ENCODE measurements around the gene NUMBL.
"Not testable (repeated sequence)": the region's sequence is repeated elsewhere in the genome, so short reads cannot be mapped to it uniquely, and the experiment has no call there.

The NUMBL gene

DNA sequence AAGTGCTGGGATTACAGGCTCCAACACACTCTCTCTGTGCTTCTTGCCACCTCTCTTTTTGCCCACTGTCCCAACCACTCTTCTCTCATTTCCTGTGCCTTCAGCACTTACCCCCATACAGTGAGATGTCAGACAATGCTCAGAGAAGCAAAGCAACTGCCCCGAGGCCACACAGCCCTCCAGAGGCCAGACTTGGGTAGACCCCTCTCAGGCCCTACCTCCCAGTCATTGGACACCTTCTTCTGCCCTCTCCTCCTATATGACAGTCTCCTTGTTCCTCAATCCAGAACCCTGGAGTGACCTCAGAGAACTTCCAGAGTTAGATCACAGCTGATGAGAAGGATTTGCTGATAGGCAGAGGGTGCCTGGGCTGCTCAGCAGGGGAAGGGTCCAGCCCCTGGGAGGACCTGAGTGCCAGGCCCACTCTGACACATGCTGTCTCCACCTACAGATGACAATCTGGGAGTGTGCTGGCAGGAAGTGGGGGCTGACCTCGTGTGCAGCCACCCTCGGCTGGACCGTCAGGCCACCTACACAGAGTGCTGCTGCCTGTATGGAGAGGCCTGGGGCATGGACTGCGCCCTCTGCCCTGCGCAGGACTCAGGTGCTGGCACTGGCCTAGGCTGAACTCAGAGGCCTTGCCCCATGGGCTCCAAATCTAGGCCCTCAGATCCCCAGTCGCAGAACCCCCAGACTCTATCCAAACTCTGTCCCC is 64.9 kb downstream of the NUMBL start:
- no peak for DNase-seq

DNA sequence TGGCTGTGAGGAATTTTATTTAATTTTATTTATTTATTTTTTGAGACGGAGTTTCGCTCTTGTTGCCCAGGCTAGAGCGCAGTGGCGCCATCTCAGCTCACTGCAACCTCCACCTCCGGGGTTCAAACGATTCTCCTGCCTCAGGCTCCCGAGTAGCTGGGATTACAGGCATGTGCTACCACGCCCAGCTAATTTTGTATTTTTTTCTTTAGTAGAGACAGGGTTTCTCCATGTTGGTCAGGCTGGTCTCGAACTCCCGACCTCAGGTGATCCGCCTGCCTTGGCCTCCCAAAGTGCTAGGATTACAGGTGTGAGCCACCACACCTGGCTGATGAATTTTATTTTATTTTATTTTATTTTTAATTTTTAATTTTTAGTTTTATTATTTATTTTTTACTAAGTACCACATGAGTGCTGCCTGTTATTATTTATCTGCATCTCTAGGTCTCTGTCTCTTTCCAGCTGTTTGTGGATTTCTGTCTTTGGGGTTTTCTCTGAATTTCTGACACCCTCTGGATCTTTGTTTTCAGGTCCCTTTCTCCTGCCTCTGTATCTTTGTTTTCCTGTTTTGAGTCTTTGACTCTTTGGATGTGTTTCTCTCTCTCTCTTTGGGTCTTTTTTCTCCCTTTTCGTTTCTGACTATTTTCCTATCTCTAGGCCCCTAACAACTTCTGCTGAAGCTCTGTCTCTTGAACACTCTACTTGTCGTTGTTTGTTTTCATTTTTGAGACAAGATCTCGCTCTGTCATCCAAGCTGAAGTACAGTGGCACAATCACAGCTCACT is 65.9 kb downstream of the NUMBL start:
- not testable (repeated sequence) for DNase-seq

DNA sequence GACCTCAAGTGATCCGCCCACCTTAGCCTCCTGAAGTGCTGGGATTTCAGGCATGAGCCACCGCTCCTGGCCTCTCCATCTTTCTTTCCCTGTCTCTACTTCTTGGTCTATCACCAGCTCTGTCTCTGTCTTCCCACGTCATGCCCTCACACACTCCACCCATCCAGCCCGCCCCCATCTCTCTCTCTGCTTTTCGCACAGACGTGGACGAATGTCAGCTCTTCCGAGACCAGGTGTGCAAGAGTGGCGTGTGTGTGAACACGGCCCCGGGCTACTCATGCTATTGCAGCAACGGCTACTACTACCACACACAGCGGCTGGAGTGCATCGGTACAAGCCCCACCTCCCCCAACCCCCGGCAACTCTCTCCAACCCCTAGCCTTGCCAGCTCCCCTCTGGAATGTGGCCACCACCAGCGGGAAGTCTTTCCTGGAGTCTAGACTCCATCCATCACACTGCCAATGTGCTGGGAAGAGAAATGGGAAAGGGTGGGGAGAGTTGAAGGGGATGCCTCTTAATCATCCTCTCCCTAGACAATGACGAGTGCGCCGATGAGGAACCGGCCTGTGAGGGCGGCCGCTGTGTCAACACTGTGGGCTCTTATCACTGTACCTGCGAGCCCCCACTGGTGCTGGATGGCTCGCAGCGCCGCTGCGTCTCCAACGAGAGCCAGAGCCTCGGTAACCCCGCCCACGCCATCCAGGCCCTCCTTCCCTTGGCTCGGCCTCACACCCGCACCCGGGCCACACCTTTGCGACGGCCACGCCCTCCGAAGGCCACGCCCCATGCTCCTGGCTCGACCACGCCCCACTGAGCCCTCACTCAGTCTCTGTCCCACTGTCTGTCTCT is 66.8 kb downstream of the NUMBL start:
- DNase-seq, result no peak

DNA sequence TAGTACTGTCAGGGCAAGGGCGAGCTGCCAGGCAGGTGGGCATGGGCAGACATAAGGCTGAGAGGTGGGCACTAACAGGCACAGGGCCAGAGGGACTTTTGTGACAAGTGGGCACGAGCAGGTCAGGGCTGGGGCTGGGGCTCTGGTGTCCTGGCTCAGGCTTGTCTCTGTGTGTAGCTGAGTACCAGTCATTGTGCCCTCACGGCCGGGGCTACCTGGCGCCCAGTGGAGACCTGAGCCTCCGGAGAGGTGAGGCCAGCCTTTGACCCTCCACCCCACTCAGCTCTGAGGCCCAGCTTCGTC is 67.7 kb downstream of the NUMBL start:
- DNase-seq, result no peak

DNA sequence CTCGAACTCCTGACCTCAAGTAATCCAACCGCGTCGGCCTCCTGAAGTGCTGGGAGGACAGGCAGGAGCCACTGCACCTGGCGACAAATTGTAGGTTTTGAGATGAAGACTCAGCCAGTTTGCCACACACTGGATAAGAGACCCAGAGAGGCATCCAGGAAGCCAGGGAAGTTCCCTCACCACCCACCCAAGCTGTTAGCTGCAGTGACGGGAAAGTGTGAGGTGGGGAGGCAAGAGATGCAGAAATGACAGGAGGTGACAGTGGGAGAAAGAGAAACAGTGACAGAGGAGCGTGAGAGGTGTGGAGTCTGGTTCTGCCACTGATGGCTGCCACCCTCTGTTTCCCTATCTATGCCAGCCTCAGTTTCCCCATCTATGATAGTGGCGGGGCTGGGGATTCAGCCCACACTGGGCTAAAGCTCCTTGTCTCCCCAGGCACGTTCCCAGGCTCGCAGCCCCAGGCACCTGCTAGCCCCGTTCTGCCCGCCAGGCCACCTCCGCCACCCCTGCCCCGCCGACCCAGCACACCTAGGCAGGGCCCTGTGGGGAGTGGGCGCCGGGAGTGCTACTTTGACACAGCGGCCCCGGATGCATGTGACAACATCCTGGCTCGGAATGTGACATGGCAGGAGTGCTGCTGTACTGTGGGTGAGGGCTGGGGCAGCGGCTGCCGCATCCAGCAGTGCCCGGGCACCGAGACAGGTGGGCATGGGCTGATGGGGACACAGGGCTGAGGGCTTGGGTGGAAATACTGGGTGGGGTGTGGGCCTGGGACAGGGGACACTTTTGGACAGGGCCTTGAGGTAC is 68.3 kb downstream of the NUMBL start:
- DNase-seq, result no peak

DNA sequence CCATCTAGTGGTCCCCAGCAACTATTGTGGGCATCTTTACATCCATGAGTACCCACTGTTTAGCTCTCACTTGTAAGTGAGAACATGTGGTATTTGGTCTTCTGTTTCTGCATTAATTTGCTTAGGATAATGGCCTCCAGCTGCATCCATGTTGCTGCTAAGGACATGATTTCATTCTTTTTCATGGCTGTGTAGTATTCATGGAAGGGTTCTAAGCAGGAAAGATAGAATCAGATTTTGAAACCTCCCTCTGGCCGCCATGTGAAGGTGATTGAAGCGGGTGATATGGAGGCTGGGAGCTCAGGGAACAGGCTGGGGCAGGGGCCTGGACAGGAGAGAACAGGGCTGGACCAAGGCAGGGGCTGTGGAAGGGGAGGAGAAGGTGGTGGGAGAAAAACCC is 69.2 kb downstream of the NUMBL start:
- DNase-seq, result no peak

DNA sequence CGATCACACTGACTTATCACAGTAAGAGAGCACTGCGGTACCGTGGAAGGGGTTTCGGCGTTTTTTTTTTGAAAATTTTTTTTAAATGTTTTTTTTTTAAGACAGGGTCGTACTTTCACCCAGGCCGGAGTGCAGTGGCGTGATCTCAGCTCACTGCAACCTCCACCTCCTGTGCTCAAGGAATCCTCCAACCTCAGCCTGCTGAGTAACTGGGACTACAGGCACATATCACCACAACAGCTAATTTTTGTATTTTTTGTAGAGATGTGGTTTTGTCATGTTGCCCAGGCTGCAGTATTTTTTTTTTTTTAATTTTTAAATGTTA is 70.3 kb downstream of the NUMBL start:
- DNase-seq, result no peak

DNA sequence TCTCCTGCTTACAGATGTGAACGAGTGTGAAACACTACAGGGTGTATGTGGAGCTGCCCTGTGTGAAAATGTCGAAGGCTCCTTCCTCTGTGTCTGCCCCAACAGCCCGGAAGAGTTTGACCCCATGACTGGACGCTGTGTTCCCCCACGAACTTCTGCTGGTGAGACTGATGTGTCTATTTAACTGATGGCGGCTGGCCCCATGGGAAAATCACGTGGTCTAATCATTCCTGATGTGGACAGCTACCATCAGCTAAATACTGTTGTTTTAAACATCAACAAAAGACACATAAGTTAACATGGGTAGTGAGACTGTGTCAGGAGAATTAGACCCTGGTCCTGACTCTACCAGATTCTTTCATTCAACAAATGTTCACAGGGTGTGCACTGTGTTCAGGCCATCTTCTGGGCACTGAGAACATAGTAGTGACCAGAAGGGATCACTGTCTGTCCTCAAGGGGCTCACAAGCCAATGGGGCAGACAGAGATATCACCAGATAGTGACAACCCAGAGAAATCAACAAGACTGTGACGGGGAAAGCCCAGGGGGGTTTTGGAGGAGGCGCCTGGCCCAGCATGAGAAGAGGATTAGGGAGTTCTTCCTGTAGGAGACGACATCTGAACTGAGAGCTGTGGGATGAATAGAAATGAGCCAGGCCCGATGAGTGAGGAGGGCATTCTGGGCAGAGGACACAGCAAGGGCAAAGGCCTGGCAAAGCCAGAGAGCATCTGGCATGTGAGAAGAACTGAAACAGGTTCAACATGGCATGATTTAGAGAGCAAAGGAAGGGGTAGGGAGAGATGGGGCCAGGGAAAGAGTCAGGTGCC is 70.9 kb downstream of the NUMBL start:
- DNase-seq, result no peak

DNA sequence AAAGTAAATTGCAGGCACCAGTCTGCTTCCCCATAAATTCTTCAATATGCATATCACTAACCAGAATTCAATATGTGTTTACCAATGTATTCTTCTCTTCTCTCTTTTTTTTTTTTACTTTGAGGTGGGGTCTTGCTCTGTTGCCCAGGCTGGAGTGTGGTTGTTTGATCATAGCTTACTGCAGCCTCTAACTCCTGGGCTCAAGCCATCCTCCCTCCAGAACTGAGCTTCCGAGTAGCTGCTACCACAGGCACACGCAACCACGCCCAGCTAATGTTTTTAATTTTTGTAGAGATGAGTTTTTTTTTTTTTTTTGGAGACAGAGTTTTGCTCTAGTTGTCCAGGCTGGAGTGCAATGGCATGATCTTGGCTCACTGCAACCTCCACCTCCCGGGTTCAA is 72.5 kb downstream of the NUMBL start:
- DNase-seq, result no peak

DNA sequence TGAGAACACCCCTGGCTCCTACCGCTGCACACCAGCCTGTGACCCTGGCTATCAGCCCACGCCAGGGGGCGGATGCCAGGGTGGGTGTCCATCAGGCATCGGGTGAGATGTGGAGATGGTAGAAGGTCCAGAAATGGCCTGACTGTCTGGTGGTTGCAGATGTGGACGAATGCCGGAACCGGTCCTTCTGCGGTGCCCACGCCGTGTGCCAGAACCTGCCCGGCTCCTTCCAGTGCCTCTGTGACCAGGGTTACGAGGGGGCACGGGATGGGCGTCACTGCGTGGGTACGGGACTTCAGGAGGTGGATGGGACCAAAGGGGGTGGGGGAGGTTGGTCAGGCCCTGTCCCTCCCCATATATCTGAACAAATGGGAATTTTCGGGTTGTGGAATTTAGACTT is 73.5 kb downstream of the NUMBL start:
- no peak for DNase-seq

DNA sequence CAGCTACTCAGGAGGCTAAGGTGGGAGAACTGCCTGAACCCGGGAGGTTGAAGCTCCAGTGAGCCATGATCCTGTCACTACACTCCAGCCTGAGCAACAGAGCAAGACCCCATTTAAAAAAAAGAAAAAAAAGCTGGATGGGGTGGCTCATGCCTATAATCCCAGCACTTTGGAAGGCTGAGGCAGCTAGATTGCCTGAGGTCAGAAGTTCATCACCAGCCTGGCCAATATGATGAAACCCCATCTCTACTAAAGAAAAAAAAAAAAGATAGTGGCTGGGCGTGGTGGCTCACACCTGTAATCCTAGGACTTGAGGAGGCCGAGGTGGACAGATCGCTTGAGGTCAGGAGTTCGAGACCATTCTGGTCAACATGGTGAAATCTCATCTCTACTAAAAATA is 74.3 kb downstream of the NUMBL start:
- DNase-seq, result no peak

Measured in midbrain (tissue), 1 donor.